Thyroid gland (tissue), 4 donors: ENCODE results near the gene RESP18.

Experiments used
- POLR2A ChIP-seq, 2 donors: fragments of 450-650 bp; IDR thresholded peaks; one replicate each; pipeline ENCODE4 v1.6.1; 2017; ENCODE audit warnings: antibody characterized with exemption in 2 of 2, mild to moderate bottlenecking in 2 of 2, moderate library complexity in 1 of 2
- TF ChIP-seq, protein P1 (sequence below), 6 experiments: fragments of 200-600 bp in 3 of 6; fragments of 450-650 bp in 3 of 6; sonication (generic) in 3 of 6; IDR thresholded peaks; one replicate each; pipeline ENCODE4 v1.5.1; 2016 to 2019; ENCODE audit warnings: antibody characterized with exemption in 6 of 6, mild to moderate bottlenecking in 2 of 6, inconsistent platforms in 1 of 6, moderate library complexity in 1 of 6

GRCh38 chr2:219299372-219299760 is 33.2 kb downstream of the RESP18 start:
- TF ChIP-seq, protein P1, sequence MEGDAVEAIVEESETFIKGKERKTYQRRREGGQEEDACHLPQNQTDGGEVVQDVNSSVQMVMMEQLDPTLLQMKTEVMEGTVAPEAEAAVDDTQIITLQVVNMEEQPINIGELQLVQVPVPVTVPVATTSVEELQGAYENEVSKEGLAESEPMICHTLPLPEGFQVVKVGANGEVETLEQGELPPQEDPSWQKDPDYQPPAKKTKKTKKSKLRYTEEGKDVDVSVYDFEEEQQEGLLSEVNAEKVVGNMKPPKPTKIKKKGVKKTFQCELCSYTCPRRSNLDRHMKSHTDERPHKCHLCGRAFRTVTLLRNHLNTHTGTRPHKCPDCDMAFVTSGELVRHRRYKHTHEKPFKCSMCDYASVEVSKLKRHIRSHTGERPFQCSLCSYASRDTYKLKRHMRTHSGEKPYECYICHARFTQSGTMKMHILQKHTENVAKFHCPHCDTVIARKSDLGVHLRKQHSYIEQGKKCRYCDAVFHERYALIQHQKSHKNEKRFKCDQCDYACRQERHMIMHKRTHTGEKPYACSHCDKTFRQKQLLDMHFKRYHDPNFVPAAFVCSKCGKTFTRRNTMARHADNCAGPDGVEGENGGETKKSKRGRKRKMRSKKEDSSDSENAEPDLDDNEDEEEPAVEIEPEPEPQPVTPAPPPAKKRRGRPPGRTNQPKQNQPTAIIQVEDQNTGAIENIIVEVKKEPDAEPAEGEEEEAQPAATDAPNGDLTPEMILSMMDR (IDR thresholded peaks at IDR 0.05), result no peak
- TF ChIP-seq POLR2A (IDR thresholded peaks at IDR 0.05), result no peak
